H1 (cell line): ENCODE results near the gene ACYP1. TPM values are rescaled to one million over a fixed set of nuclear protein-coding genes. Genes with fewer than 3 reads are reported as not detected.

ENCODE experiments used
- CTCF ChIA-PET: fragments of 300-600 bp; sonication (Branson Sonifier 250); formaldehyde crosslinking; loops from one replicate; lab custom pipeline; 2021; ENCODE audit not compliant: partially characterized antibody; lab: Charles Lee
- POLR2A ChIA-PET: fragments of 300-600 bp; sonication (Branson Sonifier 250); formaldehyde crosslinking; loops from one replicate; lab custom pipeline; 2021; ENCODE audit warnings: inconsistent platforms; ENCODE audit not compliant: partially characterized antibody; lab: Charles Lee
- DNase-seq, 2 experiments: peaks; one replicate each; pipeline versions ENCODE4 v3.0.0 to v3.0.0-alpha.2; 2010 to 2022; ENCODE audit warnings: low spot score in 2 of 2, low read depth in 1 of 2, mixed read lengths in 1 of 2
- FAIRE-seq: peaks from 2 replicates; lab custom pipeline; 2011; peaks lifted over from hg19 to GRCh38; lab: Jason Lieb, UNC
- H2AFZ ChIP-seq: 2 replicates; pipeline ENCODE4 v1.8.1; 2012; ENCODE audit warnings: low read length, inconsistent platforms
- H2AK5ac ChIP-seq: 2 replicates; pipeline ENCODE4 v1.6.1; 2013; ENCODE audit warnings: low read depth, low read length
- H2BK120ac ChIP-seq: replicated peaks from 2 replicates; pipeline ENCODE3; 2013; ENCODE audit warnings: low read depth, low read length, inconsistent platforms
- H2BK12ac ChIP-seq: 2 replicates; pipeline ENCODE4 v1.6.1; 2013; ENCODE audit warnings: low read depth, low read length
- H2BK15ac ChIP-seq: 2 replicates; pipeline ENCODE4 v1.6.1; 2013; ENCODE audit warnings: low read length
- H2BK20ac ChIP-seq: 2 replicates; pipeline ENCODE4 v1.6.1; 2013; ENCODE audit warnings: low read length
- H2BK5ac ChIP-seq: 2 replicates; pipeline ENCODE4 v1.6.1; 2013; ENCODE audit warnings: low read depth, low read length
- H3K14ac ChIP-seq: 2 replicates; pipeline ENCODE4 v1.6.1; 2013; ENCODE audit warnings: inconsistent platforms; ENCODE audit not compliant: insufficient read length
- H3K18ac ChIP-seq: 2 replicates; pipeline ENCODE4 v1.6.1; 2013; ENCODE audit warnings: low read length; ENCODE audit errors: extremely low read depth
- H3K23ac ChIP-seq: 2 replicates; pipeline ENCODE4 v1.6.1; 2013; ENCODE audit warnings: inconsistent platforms; ENCODE audit not compliant: insufficient read length
- H3K23me2 ChIP-seq: 2 replicates; pipeline ENCODE4 v1.6.1; 2013; ENCODE audit warnings: low read depth, low read length
- H3K27ac ChIP-seq: 2 replicates; pipeline ENCODE4 v1.6.1; 2011; ENCODE audit warnings: low read depth, low read length, inconsistent platforms
- H3K27me3 ChIP-seq, 4 experiments: replicated peaks in 1 of 4; 1 replicate in 1 of 4; 2 replicates in 3 of 4; pipeline versions ENCODE4 v1.6.1 to v1.8.1; 2011 to 2013; ENCODE audit warnings: low read length in 3 of 4, mild to moderate bottlenecking in 3 of 4, inconsistent platforms in 2 of 4, mixed read lengths in 2 of 4, moderate library complexity in 1 of 4; ENCODE audit not compliant: control insufficient read depth in 3 of 4, insufficient read depth in 3 of 4; ENCODE audit errors: extremely low read depth in 1 of 4
- H3K36me3 ChIP-seq, 4 experiments: 2 replicates each; pipeline versions ENCODE4 v1.6.1 to v1.8.1; 2011 to 2013; ENCODE audit warnings: mild to moderate bottlenecking in 4 of 4, low read length in 3 of 4, moderate library complexity in 2 of 4, control low read depth in 1 of 4, inconsistent platforms in 1 of 4; ENCODE audit not compliant: insufficient read depth in 4 of 4, control insufficient read depth in 2 of 4
- H3K4ac ChIP-seq: replicated peaks from 2 replicates; pipeline ENCODE3; 2013; ENCODE audit warnings: low read length, low read depth, mixed read lengths, inconsistent platforms; ENCODE audit not compliant: insufficient read length
- H3K4me1 ChIP-seq, 4 experiments: replicated peaks in 1 of 4; 1 replicate in 1 of 4; 2 replicates in 3 of 4; pipeline versions ENCODE4 v1.6.1 to v1.8.1; 2011 to 2013; ENCODE audit warnings: low read length in 3 of 4, inconsistent platforms in 2 of 4, mixed read lengths in 1 of 4; ENCODE audit not compliant: insufficient read depth in 4 of 4, control insufficient read depth in 3 of 4
- H3K4me2 ChIP-seq, 2 experiments: 2 replicates each; pipeline versions ENCODE4 v1.6.1 to v1.8.1; 2011 to 2013; ENCODE audit warnings: low read depth in 2 of 2, low read length in 2 of 2, control low read depth in 1 of 2, inconsistent platforms in 1 of 2, mild to moderate bottlenecking in 1 of 2; ENCODE audit not compliant: insufficient read depth in 1 of 2
- H3K4me3 ChIP-seq, 4 experiments: fragments of 200-600, 300-600 bp in 1 of 4; sonication (generic), shearing (Covaris generic), sonication (Bioruptor Twin) in 1 of 4; 2 replicates each; pipeline versions ENCODE4 v1.5.1 to v1.8.1; 2011 to 2016; ENCODE audit warnings: low read length in 4 of 4, low read depth in 3 of 4, control low read depth in 2 of 4, inconsistent platforms in 2 of 4, mild to moderate bottlenecking in 2 of 4, mixed read lengths in 1 of 4, moderate library complexity in 1 of 4; ENCODE audit not compliant: insufficient read depth in 2 of 4; ENCODE audit errors: extremely low read depth in 1 of 4
- H3K56ac ChIP-seq: replicated peaks from 2 replicates; pipeline ENCODE3; 2013; ENCODE audit warnings: low read depth, mild to moderate bottlenecking, mixed read lengths, low read length, inconsistent platforms; ENCODE audit not compliant: insufficient read length
- H3K79me1 ChIP-seq: 2 replicates; pipeline ENCODE4 v1.6.1; 2013; ENCODE audit warnings: low read depth, low read length, control low read depth
- H3K79me2 ChIP-seq, 2 experiments: 2 replicates each; pipeline versions ENCODE4 v1.6.1 to v1.8.1; 2012 to 2013; ENCODE audit warnings: low read length in 2 of 2, mild to moderate bottlenecking in 2 of 2, inconsistent platforms in 1 of 2; ENCODE audit not compliant: insufficient read depth in 2 of 2, control insufficient read depth in 1 of 2
- H3K9ac ChIP-seq, 4 experiments: replicated peaks in 1 of 4; 1 replicate in 1 of 4; 2 replicates in 3 of 4; pipeline versions ENCODE4 v1.6.1 to v1.8.1; 2011 to 2013; ENCODE audit warnings: low read depth in 3 of 4, low read length in 3 of 4, control low read depth in 2 of 4, mild to moderate bottlenecking in 2 of 4, moderate library complexity in 2 of 4, inconsistent platforms in 1 of 4; ENCODE audit errors: extremely low read depth in 1 of 4
- H3K9me3 ChIP-seq, 2 experiments: 2 replicates each; pipeline versions ENCODE4 v1.6.1 to v1.8.1; 2012 to 2013; ENCODE audit warnings: mild to moderate bottlenecking in 2 of 2, moderate library complexity in 2 of 2, control low read depth in 1 of 2, inconsistent platforms in 1 of 2, low read depth in 1 of 2, low read length in 1 of 2, mixed read lengths in 1 of 2; ENCODE audit not compliant: insufficient read depth in 2 of 2
- H4K20me1 ChIP-seq, 2 experiments: replicated peaks in 1 of 2; 2 replicates each; pipeline versions ENCODE3 to v1.8.1; 2011 to 2013; ENCODE audit warnings: inconsistent platforms in 2 of 2, low read length in 2 of 2, mild to moderate bottlenecking in 1 of 2; ENCODE audit not compliant: insufficient read depth in 2 of 2, control insufficient read depth in 1 of 2
- H4K5ac ChIP-seq: 2 replicates; pipeline ENCODE4 v1.6.1; 2013; ENCODE audit warnings: low read length, low read depth, mixed read lengths, inconsistent platforms; ENCODE audit not compliant: insufficient read length
- H4K8ac ChIP-seq: 2 replicates; pipeline ENCODE4 v1.8.0; 2013; ENCODE audit warnings: mild to moderate bottlenecking, moderate library complexity, low read length, inconsistent platforms; ENCODE audit not compliant: insufficient read depth; ENCODE audit errors: extremely low read depth
- H4K91ac ChIP-seq: replicated peaks from 2 replicates; pipeline ENCODE3; 2013; ENCODE audit warnings: low read length, mixed read lengths, inconsistent platforms; ENCODE audit not compliant: insufficient read length
- JUN ChIP-seq: IDR thresholded peaks from 2 replicates; pipeline ENCODE4 v1.6.1; 2011; ENCODE audit warnings: low read depth, mild to moderate bottlenecking, improper control_type of control experiment, low read length
- JUND ChIP-seq: IDR thresholded peaks from 2 replicates; pipeline ENCODE4 v1.6.1; 2011; ENCODE audit warnings: mild to moderate bottlenecking, improper control_type of control experiment, low read length
- RNF2 ChIP-seq: fragments of 200-900, 300-1000 bp; sonication (generic); IDR thresholded peaks from 2 replicates; pipeline ENCODE4 v1.7.1; 2016; ENCODE audit warnings: borderline replicate concordance, low read depth, mild to moderate bottlenecking, antibody characterized with exemption, low read length; ENCODE audit not compliant: poor library complexity, severe bottlenecking; ENCODE audit errors: missing control alignments
- RXRA ChIP-seq: IDR thresholded peaks from 2 replicates; pipeline ENCODE4 v1.6.1; 2011; ENCODE audit warnings: low read depth, mild to moderate bottlenecking, low read length, moderate library complexity; ENCODE audit not compliant: insufficient read depth
- SAP30 ChIP-seq: fragments of 300-600 bp; sonication (generic); IDR thresholded peaks from 2 replicates; pipeline ENCODE4 v1.7.1; 2012; ENCODE audit warnings: low read length, moderate library complexity, mild to moderate bottlenecking, inconsistent platforms; ENCODE audit not compliant: insufficient read depth, insufficient replicate concordance
- SP2 ChIP-seq: IDR thresholded peaks from 2 replicates; pipeline ENCODE4 v1.6.1; 2012; ENCODE audit warnings: mild to moderate bottlenecking, low read length, inconsistent platforms
- TAF7 ChIP-seq: optimal IDR thresholded peaks from 2 replicates; pipeline ENCODE3; 2011; ENCODE audit warnings: low read depth, mild to moderate bottlenecking, inconsistent platforms, low read length, moderate library complexity, borderline replicate concordance
- TBP ChIP-seq: IDR thresholded peaks from 2 replicates; pipeline ENCODE4 v1.6.1; 2011; ENCODE audit warnings: low read depth, low read length, improper control_type of control experiment
- polyA plus RNA-seq, 7 experiments: library from polyadenylated mRNA; depleted of rRNA in 3 of 7; stranded (reverse) in 5 of 7; unstranded in 2 of 7; fragments of >200 nt in 5 of 7; fragments of 200-250 nt in 2 of 7; gene quantifications; 1 replicate in 5 of 7; 2 replicates in 1 of 7; 4 replicates in 1 of 7; pipeline versions ENCODE4 v1.2.1 to v1.2.3, GENCODE V29; 2011 to 2013; ENCODE audit warnings: missing spikeins in 2 of 7, mixed read lengths in 2 of 7
- total RNA-seq: library from RNA; stranded (reverse); fragmentation: NEBNext Ultra II Directional; extraction: Animal tissue kit (Norgen Biotek cat#: 25700); gene quantifications from 2 replicates; pipeline ENCODE4 v1.2.1, GENCODE V29; 2021
- TF ChIP-seq, protein P1 (sequence below): IDR thresholded peaks from 2 replicates; pipeline ENCODE4 v1.6.1; 2012; ENCODE audit warnings: inconsistent platforms

ACYP1 gene
- total and polyA plus RNA-seq, 2 of the 8 experiments (the other 6 are each of a cell fraction or from before 2014, with no cell fraction given) = 22.3 to 24.8 TPM

DNA sequence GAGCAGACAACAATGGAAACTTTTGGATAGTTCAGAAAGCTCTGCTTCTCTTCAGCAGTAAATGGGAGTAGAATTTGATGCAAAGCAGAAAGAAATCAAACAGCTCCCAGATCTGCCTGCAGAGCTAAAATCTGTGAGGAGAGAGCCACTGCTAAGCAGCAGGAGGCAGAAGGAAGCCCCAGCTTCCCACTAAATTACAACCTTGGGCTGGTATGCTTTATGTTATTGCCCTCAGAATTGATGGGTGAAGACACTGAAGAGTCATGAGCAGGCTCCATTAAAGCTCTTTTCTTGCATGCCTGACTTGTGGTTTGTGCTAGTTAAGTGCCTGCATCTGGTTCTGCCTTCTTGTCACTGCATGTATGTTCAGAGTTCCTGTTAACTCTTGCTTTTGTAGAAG lies 14.0 kb upstream of the ACYP1 start:
- no peak overlapping the region for H3K27ac ChIP-seq
- H3K23me2 ChIP-seq = no peaks in the 10 kb centered on the region
- no peak overlapping the region for H3K4me3 ChIP-seq
- no peak overlapping the region for H4K8ac ChIP-seq
- H3K9me3 ChIP-seq = no peaks in the 10 kb centered on the region
- no peak overlapping the region for H3K4me2 ChIP-seq
- peaks cover 0 to 2% (median 0%) of the 10 kb centered on the region in 4 experiments; a peak in 1 of 8 replicates for H3K36me3 ChIP-seq
- no peak overlapping the region for H3K4ac ChIP-seq
- H3K18ac ChIP-seq = no peak overlapping the region
- no peak overlapping the region for H4K5ac ChIP-seq
- H2BK12ac ChIP-seq = no peak overlapping the region
- no peak overlapping the region for H3K14ac ChIP-seq
- DNase-seq (no peak), FAIRE-seq (no peak)
- H3K23ac ChIP-seq = no peak overlapping the region
- H4K20me1 ChIP-seq = no peaks in the 10 kb centered on the region
- H3K9ac ChIP-seq = no peak overlapping the region; a peak in 2 of 7 replicates
- no peak overlapping the region for H4K91ac ChIP-seq
- ChIA-PET POLR2A (interaction anchor here (0.5 to 5.1 kb wide), 7 partner anchors 9 to 1484 kb away, joined by 3 to 22 read pairs (median 3); partner anchors contain the start of genes ACYP1 and ZC2HC1C), CTCF (interaction anchor here (0.5 to 4.1 kb wide), 3 partner anchors 10 to 51 kb away, joined by 3 to 28 read pairs (median 3); partner anchors contain the start of gene ACYP1)
- no peak overlapping the region for H3K56ac ChIP-seq
- no peaks in the 10 kb centered on the region for H3K79me1 ChIP-seq
- H2BK120ac ChIP-seq = no peak overlapping the region
- H2BK15ac ChIP-seq = no peak overlapping the region
- no peaks in the 10 kb centered on the region for H3K27me3 ChIP-seq
- no peaks in the 10 kb centered on the region for H3K79me2 ChIP-seq
- no peak overlapping the region for H2AK5ac ChIP-seq
- H3K4me1 ChIP-seq = no peaks in the 10 kb centered on the region
- H2AFZ ChIP-seq = no peak overlapping the region
- H2BK20ac ChIP-seq = no peak overlapping the region
- H2BK5ac ChIP-seq = no peak overlapping the region
- no peak for TF ChIP-seq SP2
- TF ChIP-seq RXRA = no peak
- no peak for TF ChIP-seq RNF2
- TF ChIP-seq JUN = no peak
- TF ChIP-seq TBP = no peak
- no peak for TF ChIP-seq SAP30
- TF ChIP-seq, protein P1, sequence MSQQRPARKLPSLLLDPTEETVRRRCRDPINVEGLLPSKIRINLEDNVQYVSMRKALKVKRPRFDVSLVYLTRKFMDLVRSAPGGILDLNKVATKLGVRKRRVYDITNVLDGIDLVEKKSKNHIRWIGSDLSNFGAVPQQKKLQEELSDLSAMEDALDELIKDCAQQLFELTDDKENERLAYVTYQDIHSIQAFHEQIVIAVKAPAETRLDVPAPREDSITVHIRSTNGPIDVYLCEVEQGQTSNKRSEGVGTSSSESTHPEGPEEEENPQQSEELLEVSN = no peak
- TF ChIP-seq JUND = no peak
- no peak for TF ChIP-seq TAF7
